Lower leg skin (tissue), 4 donors: ENCODE results near the gene RCOR2. TPM values are rescaled to one million over a fixed set of nuclear protein-coding genes. Genes with fewer than 3 reads are reported as not detected.

Experiments used
- DNase-seq, 2 donors: peaks; one replicate each; pipeline ENCODE4 v3.0.0-alpha.2; 2019; ENCODE audit warnings: low spot score in 2 of 2
- H3K4me3 ChIP-seq: fragments of 200-600 bp; sonication (generic); 2 replicates; pipeline ENCODE4 v1.5.1; 2017; ENCODE audit warnings: mild to moderate bottlenecking, low read depth; ENCODE audit not compliant: poor library complexity, severe bottlenecking
- CTCF ChIP-seq, 3 donors: fragments of 450-650 bp; IDR thresholded peaks; one replicate each; pipeline ENCODE4 v1.5.1; 2016; ENCODE audit warnings: antibody characterized with exemption in 3 of 3, mild to moderate bottlenecking in 3 of 3, moderate library complexity in 2 of 3
- POLR2A ChIP-seq, 2 donors: fragments of 450-650 bp; IDR thresholded peaks; one replicate each; pipeline ENCODE4 v1.6.1; 2016 to 2017; ENCODE audit warnings: antibody characterized with exemption in 2 of 2, mild to moderate bottlenecking in 1 of 2, moderate library complexity in 1 of 2
- WGBS, 2 donors: methylation state at CpG; one replicate each; pipeline ENCODE4 v1.1.5; 2018; 5-methylcytosine and 5-hydroxymethylcytosine counted together
- intact Hi-C: fragments of 100-400 bp; cut with DNase I; formaldehyde crosslinking; loops from one replicate; pipeline ENCODE4 v1.15.0; 2023; ENCODE audit warnings: low total_unique reads
- total RNA-seq, 4 donors: library from RNA; depleted of rRNA; stranded (reverse); fragments of >200 nt; gene quantifications; one replicate each; pipeline ENCODE4 v1.1.0, GENCODE V29; 2016

The RCOR2 gene
- total RNA-seq, 4 donors from 2014 or later = 0.16 TPM; not detected in 3

- WGBS, 2 donors = 21 to 23% methylated on average over 24 to 25 of the region's 25 CpGs
- no peak overlapping the region for H3K4me3 ChIP-seq
- peak; percentile 54 to 92 for DNase-seq
- intact Hi-C loops = no loop called here
- TF ChIP-seq CTCF (IDR thresholded peaks at IDR 0.05) (no peak), POLR2A (IDR thresholded peaks at IDR 0.05) (no peak)
These were observed 28.5 kb downstream of the RCOR2 start for GRCh38 chr11:63888170-63889086.

- intact Hi-C loops = no loop called here
These were observed 29.5 kb downstream of the RCOR2 start for GRCh38 chr11:63887386-63887999.

GRCh38 chr11:63884196-63884932 lies 32.6 kb downstream of the RCOR2 start:
- DNase-seq = no peak
- TF ChIP-seq CTCF (IDR thresholded peaks at IDR 0.05) = no peak
- no peak for TF ChIP-seq POLR2A (IDR thresholded peaks at IDR 0.05)
- WGBS, 2 donors = 71 to 86% methylated on average over 3 to 4 of the region's 4 CpGs
- intact Hi-C loops = no loop called here
- H3K4me3 ChIP-seq = no peak overlapping the region

More at GRCh38 chr11:63887386-63887999, 29.5 kb downstream of the RCOR2 start:
- WGBS, 2 donors = 33 to 46% methylated on average over 6 of the region's 6 CpGs
- no peak for DNase-seq
- TF ChIP-seq POLR2A (IDR thresholded peaks at IDR 0.05) = no peak
- no peak for TF ChIP-seq CTCF (IDR thresholded peaks at IDR 0.05)
- H3K4me3 ChIP-seq = no peak overlapping the region

- 92 to 94% methylated on average over 6 of the region's 6 CpGs for WGBS, 2 donors
- TF ChIP-seq CTCF (IDR thresholded peaks at IDR 0.05) = no peak
- TF ChIP-seq POLR2A (IDR thresholded peaks at IDR 0.05) = no peak
- intact Hi-C loops = no loop called here
- no peak overlapping the region for H3K4me3 ChIP-seq
- no peak for DNase-seq
These were observed 33.2 kb downstream of the RCOR2 start for GRCh38 chr11:63883791-63884190.

GRCh38 chr11:63882555-63883242 lies 34.3 kb downstream of the RCOR2 start:
- no peak for TF ChIP-seq POLR2A (IDR thresholded peaks at IDR 0.05)
- no peak for TF ChIP-seq CTCF (IDR thresholded peaks at IDR 0.05)
- WGBS, 2 donors = 38 to 58% methylated on average over 7 of the region's 7 CpGs
- no peak overlapping the region for H3K4me3 ChIP-seq
- DNase-seq = no peak
- intact Hi-C loops = no loop called here
